ENCODE results near the gene CMTM4.

Gene CMTM4

GRCh38 chr16:66617728-66618127 is 78.8 kb downstream of the CMTM4 start:
- Histone ChIP-seq H3K27me3 (ENCODE audit: insufficient read depth, poor library complexity, severe bottlenecking) (no peaks in the 10 kb centered on the region), H3K27ac (replicated peaks) (no peak overlapping the region), H3K4me3 (replicated peaks; ENCODE audit: insufficient read depth, low read length) (no peak overlapping the region)
- TF ChIP-seq GABPA (IDR thresholded peaks at IDR 0.05; ENCODE audit: low read depth), result no peak
- TF ChIP-seq SPI1 (IDR thresholded peaks at IDR 0.05; ENCODE audit: borderline replicate concordance, low read depth), result no peak
- TF ChIP-seq POLR2AphosphoS5 (IDR thresholded peaks at IDR 0.05; ENCODE audit: low read depth), result no peak
- TF ChIP-seq CTCF (IDR thresholded peaks at IDR 0.05; ENCODE audit: insufficient read depth, low read length), result no peak
- no peak for TF ChIP-seq REST (IDR thresholded peaks at IDR 0.05; ENCODE audit: insufficient replicate concordance, low read depth)
- no peak for DNase-seq (ENCODE audit: low read depth in 1 of 2, low spot score in 1 of 2)

GRCh38 chr16:66617010-66617434 is 79.5 kb downstream of the CMTM4 start:
- TF ChIP-seq REST (IDR thresholded peaks at IDR 0.05; ENCODE audit: insufficient replicate concordance, low read depth) (no peak), GABPA (IDR thresholded peaks at IDR 0.05; ENCODE audit: low read depth) (no peak), SPI1 (IDR thresholded peaks at IDR 0.05; ENCODE audit: borderline replicate concordance, low read depth) (no peak), POLR2AphosphoS5 (IDR thresholded peaks at IDR 0.05; ENCODE audit: low read depth) (no peak)
- Histone ChIP-seq H3K27ac (replicated peaks) (no peak overlapping the region), H3K27me3 (ENCODE audit: insufficient read depth, poor library complexity, severe bottlenecking) (no peaks in the 10 kb centered on the region), H3K4me3 (replicated peaks; ENCODE audit: insufficient read depth, low read length) (no peak overlapping the region)
- DNase-seq (ENCODE audit: low read depth in 1 of 2, low spot score in 1 of 2), result no peak

GRCh38 chr16:66616592-66616991 is 80.0 kb downstream of the CMTM4 start:
- no peak for DNase-seq (ENCODE audit: low read depth in 1 of 2, low spot score in 1 of 2)
- no peak overlapping the region for H3K4me3 ChIP-seq (replicated peaks; ENCODE audit: insufficient read depth, low read length)

More at GRCh38 chr16:66616592-66616991, 80.0 kb downstream of the CMTM4 start:
- Histone ChIP-seq H3K27ac (replicated peaks) (no peak overlapping the region), H3K27me3 (ENCODE audit: insufficient read depth, poor library complexity, severe bottlenecking) (no peaks in the 10 kb centered on the region)
- TF ChIP-seq CTCF (IDR thresholded peaks at IDR 0.05; ENCODE audit: insufficient read depth, low read length) (no peak), POLR2AphosphoS5 (IDR thresholded peaks at IDR 0.05; ENCODE audit: low read depth) (no peak), SPI1 (IDR thresholded peaks at IDR 0.05; ENCODE audit: borderline replicate concordance, low read depth) (no peak), REST (IDR thresholded peaks at IDR 0.05; ENCODE audit: insufficient replicate concordance, low read depth) (no peak), GABPA (IDR thresholded peaks at IDR 0.05; ENCODE audit: low read depth) (no peak)

Data from HL-60 (cell line).